ENCODE data around the gene FRMD3. TPM values are rescaled to one million over a fixed set of nuclear protein-coding genes. Genes with fewer than 3 reads are reported as not detected.

Gene FRMD3
- total and polyA plus RNA-seq, 11 donors, result 28.9 to 195 (median 82.4) TPM

GRCh38 chr9:83425240-83425639, 113.0 kb downstream of the FRMD3 start:
- Histone ChIP-seq H3K4me3 (no peak overlapping the region), H3K4me1 (peaks cover 0 to 38% (median 9%) of the 10 kb centered on the region in 12 donors), H3K9me3 (no peaks in the 10 kb centered on the region), H3K27me3 (no peaks in the 10 kb centered on the region), H3K36me3 (no peaks in the 10 kb centered on the region), H3K27ac (no peak overlapping the region)
- WGBS, 4 donors, result 84 to 99% (median 93%) methylated on average over 4 of the region's 4 CpGs
- TF ChIP-seq POLR2A (IDR thresholded peaks at IDR 0.05), result no peak
- TF ChIP-seq, protein P1, sequence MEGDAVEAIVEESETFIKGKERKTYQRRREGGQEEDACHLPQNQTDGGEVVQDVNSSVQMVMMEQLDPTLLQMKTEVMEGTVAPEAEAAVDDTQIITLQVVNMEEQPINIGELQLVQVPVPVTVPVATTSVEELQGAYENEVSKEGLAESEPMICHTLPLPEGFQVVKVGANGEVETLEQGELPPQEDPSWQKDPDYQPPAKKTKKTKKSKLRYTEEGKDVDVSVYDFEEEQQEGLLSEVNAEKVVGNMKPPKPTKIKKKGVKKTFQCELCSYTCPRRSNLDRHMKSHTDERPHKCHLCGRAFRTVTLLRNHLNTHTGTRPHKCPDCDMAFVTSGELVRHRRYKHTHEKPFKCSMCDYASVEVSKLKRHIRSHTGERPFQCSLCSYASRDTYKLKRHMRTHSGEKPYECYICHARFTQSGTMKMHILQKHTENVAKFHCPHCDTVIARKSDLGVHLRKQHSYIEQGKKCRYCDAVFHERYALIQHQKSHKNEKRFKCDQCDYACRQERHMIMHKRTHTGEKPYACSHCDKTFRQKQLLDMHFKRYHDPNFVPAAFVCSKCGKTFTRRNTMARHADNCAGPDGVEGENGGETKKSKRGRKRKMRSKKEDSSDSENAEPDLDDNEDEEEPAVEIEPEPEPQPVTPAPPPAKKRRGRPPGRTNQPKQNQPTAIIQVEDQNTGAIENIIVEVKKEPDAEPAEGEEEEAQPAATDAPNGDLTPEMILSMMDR (IDR thresholded peaks at IDR 0.05), result no peak
- intact Hi-C loops (cut with DNase I), result no loop called here
- ATAC-seq (no peak), DNase-seq (no peak)

- no peak for ATAC-seq
- Histone ChIP-seq H3K4me1 (peaks cover 0 to 38% (median 9%) of the 10 kb centered on the region in 12 donors), H3K4me3 (no peak overlapping the region), H3K27me3 (no peaks in the 10 kb centered on the region), H3K27ac (no peak overlapping the region), H3K9me3 (no peaks in the 10 kb centered on the region), H3K36me3 (no peaks in the 10 kb centered on the region)
- WGBS, 4 donors, result 82 to 91% (median 85%) methylated on average over 2 of the region's 2 CpGs
- no peak for DNase-seq
- no peak for TF ChIP-seq POLR2A (IDR thresholded peaks at IDR 0.05)
- intact Hi-C loops (cut with DNase I), result no loop called here
Observed at GRCh38 chr9:83424831-83425230, 113.4 kb downstream of the FRMD3 start.

- H3K27me3 ChIP-seq, result no peaks in the 10 kb centered on the region
- no peaks in the 10 kb centered on the region for H3K9me3 ChIP-seq
- 62 to 81% (median 66%) methylated on average over 14 of the region's 14 CpGs for WGBS, 4 donors
- peaks cover 0 to 38% (median 9%) of the 10 kb centered on the region in 12 donors for H3K4me1 ChIP-seq
- no peak for DNase-seq
- no peaks in the 10 kb centered on the region for H3K36me3 ChIP-seq
- no peak overlapping the region for H3K4me3 ChIP-seq
- no peak for ATAC-seq
- no peak for TF ChIP-seq POLR2A (IDR thresholded peaks at IDR 0.05)
- TF ChIP-seq, protein P1 (IDR thresholded peaks at IDR 0.05), result no peak
- intact Hi-C loops (cut with DNase I), result loop anchor here in 1 of 10 donors (2.0 kb wide), 1 partner anchor 47 kb away; no protein-coding TSS in a partner anchor
- H3K27ac ChIP-seq, result no peak overlapping the region
Observed at GRCh38 chr9:83423815-83424707, 114.1 kb downstream of the FRMD3 start.

DNA sequence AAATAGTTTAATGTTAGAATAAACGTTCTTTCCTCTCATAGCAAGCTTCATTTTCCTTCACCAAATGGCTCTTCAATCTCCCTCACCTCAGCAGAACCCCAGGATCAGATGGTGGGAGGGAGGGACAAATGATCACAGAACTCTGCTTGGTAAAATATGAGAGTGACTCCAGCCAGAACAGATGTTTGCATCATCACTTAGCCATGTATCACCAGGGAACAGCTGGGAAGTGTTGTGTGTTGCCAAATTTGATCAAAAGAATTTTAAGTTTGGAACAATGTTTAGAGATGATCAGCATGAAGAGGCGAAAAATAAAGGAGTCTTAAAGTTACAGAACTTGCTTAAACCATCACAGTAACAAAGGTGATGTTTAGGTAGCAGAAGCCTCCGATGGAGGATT, 115.7 kb downstream of the FRMD3 start:
- H3K27ac ChIP-seq, result peak overlapping the region in 3 of 12 donors; percentile 14 to 24 (median 18)
- 64 to 76% (median 73%) methylated on average over 3 of the region's 3 CpGs for WGBS, 4 donors
- peaks cover 0 to 5% (median 0%) of the 10 kb centered on the region in 12 donors for H3K9me3 ChIP-seq
- H3K27me3 ChIP-seq, result no peaks in the 10 kb centered on the region
- no peak overlapping the region for H3K4me3 ChIP-seq
- intact Hi-C loops (cut with DNase I), result loop anchor here in 1 of 10 donors (2.0 kb wide), 1 partner anchor 46 kb away; no protein-coding TSS in a partner anchor
- DNase-seq, result no peak
- peaks cover 0 to 38% (median 9%) of the 10 kb centered on the region in 12 donors for H3K4me1 ChIP-seq
- TF ChIP-seq POLR2A (IDR thresholded peaks at IDR 0.05), result no peak
- TF ChIP-seq, protein P1 (IDR thresholded peaks at IDR 0.05), result no peak
- H3K36me3 ChIP-seq, result no peaks in the 10 kb centered on the region
- ATAC-seq, result peak in 3 of 4 donors; percentile 66 to 82 (median 75)
